Stimulated activated CD8-positive, alpha-beta memory T cell treated with anti-CD3 and anti-CD28 coated beads, Interleukin-4, amount 100 ng/mL, for 48 hours (primary cell): ENCODE data around the gene SDHAF4.
A peak's percentile ranks its signal among the peaks of the same experiment; 100 is the strongest.
"Not testable (repeated sequence)": the region's sequence is repeated elsewhere in the genome, so short reads cannot be mapped to it uniquely, and the experiment has no call there.

Source experiments
- DNase-seq: peaks from one replicate; pipeline ENCODE4 v3.0.0-alpha.2; 2020

Gene SDHAF4

DNA sequence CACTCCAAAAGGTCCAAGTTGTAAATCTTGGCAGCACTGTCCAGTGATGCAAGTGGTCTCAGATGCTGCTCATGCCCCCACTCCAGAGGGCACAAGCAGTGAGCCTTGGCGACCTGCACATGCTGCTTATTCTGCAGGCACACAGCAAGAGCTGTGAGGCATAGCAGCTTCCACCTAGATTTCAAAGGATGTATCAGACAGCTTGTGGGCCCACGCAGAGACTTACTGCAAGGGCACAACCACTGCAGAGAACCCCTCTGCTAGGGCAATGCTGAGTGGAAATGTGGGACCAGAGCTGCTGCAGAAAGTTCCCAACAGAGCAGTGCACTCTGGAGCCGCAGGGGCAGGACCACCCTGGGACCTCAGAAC lies 26.4 kb downstream of the SDHAF4 start:
- no peak for DNase-seq

DNA sequence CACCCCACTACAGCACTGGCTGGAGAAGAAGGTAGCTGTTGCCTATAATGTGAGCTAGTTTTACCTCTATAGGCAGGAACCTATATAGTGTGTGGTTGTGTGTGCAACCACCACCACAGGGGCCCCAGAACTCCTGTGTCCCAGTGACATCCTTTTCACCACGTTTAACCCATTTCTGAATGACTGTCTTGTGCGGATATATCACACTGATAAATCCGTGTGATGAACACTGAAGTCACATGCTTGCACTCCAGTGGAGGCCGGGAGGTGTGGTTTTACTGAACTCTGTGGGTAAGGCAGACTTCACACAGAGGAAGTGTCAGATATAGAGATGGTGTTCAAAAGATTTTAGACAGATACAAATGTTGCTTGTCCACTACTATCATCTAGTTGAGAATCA lies 32.5 kb downstream of the SDHAF4 start:
- DNase-seq: peak; percentile 29

DNA sequence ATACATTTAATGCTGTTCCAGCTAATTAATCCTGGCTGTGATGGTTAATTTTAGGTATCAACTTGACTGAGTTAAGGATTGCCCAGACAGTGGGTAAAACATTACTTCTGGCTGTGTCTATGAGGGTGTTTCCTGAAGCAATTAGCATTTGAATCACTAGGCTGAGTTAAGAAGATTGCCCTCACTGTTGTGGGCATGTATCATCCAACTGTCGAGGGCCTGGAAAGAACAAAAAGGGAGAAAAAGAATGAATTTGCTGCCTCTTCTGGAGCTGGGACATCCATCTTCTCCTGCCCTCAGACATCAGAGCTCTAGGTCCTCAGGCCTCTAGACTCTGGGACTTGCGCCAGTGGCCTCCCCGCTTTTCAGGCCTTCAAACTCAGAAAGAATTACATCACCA lies 34.3 kb downstream of the SDHAF4 start:
- DNase-seq: no peak

DNA sequence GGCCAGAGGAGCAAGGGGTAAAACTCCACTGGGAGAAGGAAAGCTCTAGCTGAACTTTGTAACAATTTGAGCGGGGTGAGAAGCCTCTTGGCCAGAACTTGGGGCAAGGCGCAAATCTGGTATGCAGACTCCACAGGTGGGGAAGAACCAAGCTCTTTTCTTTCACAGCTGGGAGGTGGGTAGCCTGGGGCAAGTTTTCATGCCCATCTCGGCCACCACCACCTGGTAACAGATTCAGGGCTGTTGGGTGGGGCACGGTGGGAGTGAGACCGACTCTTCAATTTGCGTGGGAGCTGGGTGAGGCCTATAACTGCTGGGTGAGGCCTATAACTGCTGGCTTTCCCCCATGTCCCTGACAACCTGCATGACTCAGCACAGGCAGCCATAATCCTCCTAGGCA lies 37.5 kb downstream of the SDHAF4 start:
- no peak for DNase-seq

DNA sequence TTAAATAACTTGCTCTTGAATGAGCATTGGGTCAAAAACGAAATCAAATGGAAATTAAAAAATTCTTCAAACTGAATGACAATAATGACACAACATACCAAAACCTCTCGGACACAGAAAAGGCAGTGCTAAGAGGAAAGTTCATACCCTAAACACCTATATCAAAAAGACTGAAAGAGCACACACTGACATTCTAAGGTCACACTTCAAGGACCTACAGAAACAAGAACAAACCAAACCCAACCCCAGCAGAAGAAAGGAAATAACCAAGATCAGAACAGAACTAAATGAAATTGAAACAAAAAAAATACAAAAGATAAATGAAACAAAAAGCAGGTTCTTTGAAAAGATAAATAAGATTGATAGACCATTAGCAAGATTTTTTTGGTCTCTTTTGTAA lies 40.6 kb downstream of the SDHAF4 start:
- not testable (repeated sequence) for DNase-seq

DNA sequence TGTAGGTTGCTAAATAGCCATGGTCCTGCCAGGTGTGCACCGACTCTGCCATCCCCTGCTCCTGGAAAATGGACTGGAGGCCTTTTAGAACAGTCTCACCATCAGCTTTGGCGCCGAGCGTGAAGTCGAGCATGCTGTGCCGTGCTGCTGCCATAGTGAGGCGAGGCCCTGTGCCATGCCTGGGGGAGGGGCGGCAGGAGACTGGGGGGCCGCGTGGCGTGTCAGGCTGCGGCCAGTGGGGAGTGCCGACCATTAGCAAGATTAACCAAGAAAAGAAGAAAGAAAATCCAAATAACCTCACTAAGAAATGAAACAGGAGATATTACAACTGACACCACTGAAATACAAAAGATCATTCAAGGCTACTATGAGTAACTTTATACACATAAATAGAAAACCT lies 42.5 kb downstream of the SDHAF4 start:
- not testable (repeated sequence) for DNase-seq

DNA sequence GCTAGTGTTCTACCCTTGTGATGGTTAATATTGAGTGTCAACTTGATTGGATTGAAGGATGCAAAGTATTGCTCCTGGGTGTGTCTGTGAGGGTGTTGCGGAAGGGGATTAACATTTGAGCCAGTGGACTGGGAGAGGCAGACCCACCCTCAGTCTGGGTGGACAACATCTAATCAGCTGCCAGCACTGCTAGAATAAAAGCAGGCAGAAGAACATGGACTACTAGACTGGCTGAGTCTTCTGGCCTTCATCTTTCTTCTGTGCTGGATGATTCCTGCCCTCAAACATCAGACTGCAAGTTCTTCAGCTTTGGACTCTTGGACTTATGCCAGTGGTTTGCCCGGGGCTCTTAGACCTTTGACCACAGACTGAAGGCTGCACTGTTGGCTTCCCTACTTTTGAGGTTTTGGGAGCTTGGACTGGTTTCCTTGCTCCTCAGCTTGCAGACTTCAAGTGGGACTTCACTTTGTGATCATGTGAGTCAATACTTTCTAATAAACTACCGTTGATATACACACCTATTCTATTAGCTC lies 50.1 kb downstream of the SDHAF4 start:
- no peak for DNase-seq

DNA sequence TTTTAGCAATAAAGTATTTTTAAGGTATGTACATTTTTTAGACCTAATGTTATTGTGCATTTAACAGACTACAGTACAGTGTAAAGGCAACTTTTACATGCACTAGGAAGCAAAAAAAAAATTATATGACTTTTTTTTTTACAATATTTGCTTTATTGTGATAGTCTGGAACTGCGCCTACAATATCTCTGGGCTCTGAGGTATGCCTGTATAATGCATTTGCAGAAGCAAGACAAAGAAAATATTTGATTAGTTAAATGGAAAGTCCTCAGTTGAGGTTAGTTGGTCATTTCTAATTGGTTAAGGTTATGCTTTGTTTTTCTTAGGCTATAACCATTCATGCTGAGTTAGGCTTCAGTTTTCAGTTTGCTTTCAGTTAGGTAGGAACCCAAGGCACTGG lies 54.0 kb downstream of the SDHAF4 start:
- DNase-seq: no peak

DNA sequence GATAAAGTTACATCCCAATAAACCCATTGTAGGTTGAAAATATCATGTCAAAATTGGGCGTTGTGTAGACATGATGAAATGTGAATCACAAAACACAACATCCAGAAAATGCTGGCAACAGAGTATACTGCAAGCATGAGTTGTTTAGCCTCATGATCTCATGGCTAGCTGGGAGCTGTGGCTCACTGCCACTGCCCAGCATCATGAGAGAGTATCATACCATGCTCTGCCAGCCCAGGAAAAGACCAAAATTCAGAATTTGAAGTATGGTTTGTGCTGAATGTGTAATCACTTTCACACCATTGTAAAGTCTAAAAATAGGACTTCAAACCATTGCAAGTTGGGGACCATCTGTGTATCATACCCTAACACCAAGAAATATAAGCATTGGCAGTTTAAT lies 55.7 kb downstream of the SDHAF4 start:
- no peak for DNase-seq

DNA sequence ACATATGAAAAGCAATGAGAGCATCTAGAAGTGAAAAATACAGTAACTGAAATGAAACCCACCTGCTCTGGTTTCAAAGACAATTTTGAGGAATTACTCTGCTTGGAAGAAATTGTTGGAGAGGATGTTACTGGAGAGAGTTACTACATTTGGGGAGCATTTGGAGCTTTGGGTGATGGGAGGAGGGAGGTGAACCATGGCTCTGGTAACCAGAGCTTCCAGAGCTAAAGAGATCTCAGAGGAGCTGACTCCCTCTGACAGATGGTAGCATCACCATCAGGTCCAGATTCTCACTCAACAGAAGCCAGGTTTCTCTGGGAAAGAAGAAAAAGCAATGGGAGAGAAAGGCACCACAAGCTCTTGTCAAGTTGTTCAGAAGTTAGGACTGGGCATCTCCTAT lies 58.7 kb downstream of the SDHAF4 start:
- DNase-seq: no peak

DNA sequence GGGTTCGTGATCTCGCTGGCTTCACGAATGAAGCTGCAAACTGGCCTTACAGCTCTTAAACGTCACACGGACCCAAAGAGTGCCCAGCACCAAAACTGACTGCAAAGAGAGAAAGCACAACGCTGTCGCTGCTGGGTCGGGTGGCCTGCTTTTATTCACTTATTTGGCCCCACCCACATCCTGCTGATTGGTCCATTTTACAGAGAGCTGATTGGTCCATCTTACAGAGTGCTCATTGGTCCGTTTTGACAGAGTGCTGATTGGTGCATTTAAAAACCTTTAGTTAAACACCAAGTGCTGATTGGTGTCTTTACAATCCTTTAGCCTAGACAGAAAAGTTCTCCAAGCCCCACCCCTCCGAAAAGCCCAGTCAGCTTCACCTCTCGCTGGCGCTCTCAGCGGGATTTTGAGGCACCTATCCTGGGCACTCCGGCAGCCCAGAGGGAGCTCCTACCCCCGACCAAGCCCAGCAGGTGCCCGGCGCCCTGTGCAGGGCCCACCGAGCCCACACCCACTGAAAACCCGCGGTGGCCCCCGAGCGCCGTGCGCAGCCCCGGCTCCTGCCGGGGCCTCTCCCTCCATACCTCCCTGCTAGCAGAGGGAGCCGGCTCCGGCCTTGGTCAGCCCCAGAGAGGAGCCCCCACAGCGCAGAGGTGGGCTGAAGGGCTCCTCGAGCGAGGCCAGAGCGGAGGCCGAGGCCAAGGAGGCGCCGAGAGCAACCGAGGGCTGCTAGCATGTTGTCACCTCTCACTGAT lies 60.9 kb downstream of the SDHAF4 start:
- no peak for DNase-seq

DNA sequence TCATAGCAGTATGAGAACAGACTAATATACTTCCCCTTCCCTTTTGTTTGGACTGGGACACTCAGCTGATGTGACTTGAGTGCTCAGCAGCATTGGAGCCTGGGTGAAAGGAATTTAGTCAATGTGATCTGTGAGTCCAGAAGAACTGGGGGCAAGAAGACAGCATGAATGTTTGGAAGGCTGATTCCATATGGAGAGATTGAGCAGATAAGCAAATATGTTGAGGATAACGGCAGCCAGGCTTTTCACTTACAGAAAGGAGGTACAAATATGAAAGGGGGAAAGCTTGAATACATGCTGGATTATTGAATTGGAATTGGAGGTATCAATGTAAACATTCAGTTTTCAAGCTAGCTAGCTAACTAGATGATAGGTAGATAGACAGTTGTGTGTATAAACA lies 63.2 kb downstream of the SDHAF4 start:
- DNase-seq: no peak

DNA sequence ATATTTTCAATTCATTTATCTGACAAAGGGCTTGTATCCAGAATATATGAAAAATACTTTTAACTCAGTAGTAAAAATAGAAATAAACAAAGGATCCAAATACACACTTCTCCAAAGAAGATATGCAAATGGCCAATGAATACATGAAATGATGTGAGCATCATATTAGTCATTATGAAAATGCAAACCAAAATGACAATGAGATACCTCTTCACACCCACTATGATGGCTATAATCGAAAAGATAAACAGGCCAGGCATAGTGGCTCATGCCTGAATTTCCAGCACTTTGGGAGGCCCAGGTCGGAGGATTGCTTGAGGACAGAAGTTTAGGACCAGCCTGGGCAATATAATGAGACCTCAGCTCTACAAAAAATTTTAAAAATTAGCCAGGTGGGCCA lies 67.1 kb downstream of the SDHAF4 start:
- no peak for DNase-seq

DNA sequence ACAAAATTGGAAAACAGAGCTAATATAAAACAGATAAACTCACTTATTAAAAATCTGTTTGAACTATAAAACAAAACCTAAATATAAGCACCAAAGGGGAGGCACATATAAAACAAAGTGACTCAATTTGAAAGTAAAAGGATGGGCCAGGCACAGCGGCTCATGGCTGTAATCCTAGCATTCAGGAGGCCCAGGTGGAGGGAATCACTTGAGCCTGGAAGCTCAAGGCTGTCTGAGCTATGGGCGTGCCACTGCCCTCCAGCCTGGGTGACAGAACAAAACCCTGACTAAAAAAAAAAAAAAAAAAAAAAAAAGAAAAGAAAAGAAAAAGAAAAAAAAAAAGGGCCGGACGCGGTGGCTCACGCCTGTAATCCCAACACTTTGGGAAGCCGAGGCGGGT lies 69.9 kb downstream of the SDHAF4 start:
- DNase-seq: no peak

DNA sequence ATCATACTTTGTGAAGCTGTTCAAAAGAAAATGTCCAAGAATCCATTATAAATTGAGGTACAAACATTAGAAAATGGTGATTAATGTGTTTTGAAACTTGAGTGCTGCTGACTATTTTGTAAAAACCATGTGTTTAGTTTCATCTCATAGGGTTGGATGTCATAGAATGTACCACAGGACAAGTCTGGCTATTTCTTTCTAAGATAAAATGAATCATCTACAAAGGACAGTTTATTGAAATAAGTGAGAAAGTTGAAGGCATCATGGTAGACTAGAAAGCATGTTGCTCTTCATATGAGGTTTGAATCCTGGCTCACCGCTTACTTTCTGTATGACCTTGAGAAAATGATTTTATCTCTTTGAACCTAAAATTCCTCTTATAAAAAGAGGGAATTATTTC lies 71.7 kb downstream of the SDHAF4 start:
- DNase-seq: no peak
